ENCODE measurements around the gene TTC33.

TTC33 gene

GRCh38 chr5:40515476-40515875, 240.3 kb downstream of the TTC33 start:
- DNase-seq = no peak

GRCh38 chr5:40514976-40515375, 240.8 kb downstream of the TTC33 start:
- no peak for DNase-seq

DNA sequence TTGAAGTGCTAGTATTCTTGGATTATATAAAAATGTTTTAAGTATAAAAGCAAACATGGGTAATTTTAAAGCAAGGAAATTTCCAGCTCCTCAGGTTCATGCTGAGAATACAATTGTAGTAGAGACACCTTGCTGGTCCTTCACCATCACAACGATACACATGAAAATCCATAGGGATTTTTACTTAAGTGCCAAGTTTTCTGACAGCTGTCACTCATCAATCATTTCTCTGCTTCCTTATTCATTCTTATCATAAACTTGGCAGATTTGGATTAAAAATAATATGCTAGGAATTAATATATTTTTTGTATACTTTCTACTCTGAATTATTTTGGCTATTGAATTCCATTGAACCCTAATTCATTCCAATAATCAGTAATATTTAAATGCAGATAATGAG, 244.0 kb downstream of the TTC33 start:
- DNase-seq = no peak

DNA sequence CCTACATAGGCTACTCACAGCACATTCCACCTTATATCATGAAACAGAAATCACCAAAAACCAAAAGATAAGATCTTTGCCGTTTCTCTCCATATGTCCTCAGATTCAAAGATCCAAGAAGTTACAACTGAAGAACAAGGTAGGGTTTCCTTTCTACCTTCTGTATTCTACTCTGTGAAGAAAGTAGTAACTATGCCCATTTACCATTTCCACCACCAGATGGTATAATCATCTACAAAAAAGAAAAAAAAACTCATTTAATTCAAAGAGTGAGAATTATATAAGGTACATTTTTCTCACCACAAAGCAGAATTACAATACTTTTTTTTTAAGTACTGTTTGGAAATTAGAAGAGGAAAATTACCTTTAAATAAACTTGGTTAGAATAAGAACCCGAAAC, 248.7 kb downstream of the TTC33 start:
- no peak for DNase-seq

DNA sequence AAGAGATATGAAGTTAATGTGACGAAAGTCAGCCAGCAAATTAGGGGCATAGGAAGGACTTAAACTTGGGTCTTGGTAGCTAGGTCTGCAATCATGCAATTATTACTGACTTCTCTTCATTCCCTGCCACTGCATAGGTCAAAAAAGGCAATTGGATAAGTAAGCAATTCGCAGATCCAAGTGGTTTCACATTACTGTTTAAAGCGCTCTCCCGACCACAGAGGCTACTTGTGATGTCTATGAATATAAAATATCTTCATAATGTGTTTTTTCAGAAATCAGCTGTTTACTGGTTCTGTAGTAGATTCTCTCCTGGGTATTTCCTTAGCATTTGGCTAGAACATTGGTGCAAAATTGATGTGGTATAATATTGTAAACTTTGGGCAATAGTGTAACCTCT, 250.7 kb downstream of the TTC33 start:
- no peak for DNase-seq

DNA sequence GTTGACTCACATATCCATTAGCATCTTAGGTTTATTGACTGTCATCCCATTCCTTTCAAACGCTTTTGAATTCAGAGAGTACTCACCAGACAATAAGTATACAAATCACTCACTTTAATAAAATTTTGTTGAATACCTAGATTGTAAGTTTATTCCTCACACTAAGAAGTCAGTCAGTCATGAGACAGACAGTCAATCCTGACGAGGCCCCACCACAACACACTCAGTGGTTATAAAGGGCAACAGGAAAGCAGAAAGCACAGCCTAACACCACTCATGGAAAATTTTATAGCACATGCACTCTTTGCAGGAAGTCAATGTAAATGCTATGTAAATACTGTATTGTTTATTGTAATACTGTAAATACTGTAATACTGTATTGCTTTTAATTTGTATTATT, 252.3 kb downstream of the TTC33 start:
- DNase-seq = no peak

- no peak for DNase-seq
Measured at GRCh38 chr5:40502736-40503135, 253.0 kb downstream of the TTC33 start.

DNA sequence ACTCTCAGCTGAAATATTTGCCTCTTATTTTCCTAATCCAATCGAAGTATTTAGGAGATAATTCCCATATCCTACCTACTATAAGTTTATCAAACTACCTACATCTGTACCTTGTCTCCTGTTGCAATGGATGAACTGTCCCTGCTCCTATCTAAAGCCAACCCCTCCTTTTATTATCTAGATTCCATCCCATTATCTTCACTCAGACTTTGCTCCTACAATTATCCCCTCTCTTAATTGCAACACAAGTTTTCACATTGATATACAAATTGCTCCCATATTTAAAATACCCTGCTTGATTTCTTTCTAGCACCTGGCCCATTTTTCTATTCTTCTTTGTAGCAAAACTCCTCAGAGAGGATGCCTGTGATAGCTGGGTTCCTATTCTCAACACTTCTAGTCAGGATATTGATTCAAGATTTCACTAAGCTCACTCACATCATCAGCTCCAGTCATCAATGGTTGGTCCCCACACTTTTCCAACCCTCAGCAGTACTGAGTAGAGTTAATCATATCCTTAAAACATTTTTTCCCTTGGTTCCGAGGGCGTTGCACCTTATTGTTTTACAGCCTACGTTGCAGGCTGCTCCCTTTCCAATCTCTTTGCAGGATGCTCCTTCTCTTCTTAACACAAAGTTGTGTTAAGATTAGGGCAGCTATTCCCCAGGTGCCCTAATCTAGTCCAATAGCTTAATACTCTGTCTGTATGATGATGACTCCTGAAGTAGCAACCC, 253.9 kb downstream of the TTC33 start:
- no peak for DNase-seq

DNA sequence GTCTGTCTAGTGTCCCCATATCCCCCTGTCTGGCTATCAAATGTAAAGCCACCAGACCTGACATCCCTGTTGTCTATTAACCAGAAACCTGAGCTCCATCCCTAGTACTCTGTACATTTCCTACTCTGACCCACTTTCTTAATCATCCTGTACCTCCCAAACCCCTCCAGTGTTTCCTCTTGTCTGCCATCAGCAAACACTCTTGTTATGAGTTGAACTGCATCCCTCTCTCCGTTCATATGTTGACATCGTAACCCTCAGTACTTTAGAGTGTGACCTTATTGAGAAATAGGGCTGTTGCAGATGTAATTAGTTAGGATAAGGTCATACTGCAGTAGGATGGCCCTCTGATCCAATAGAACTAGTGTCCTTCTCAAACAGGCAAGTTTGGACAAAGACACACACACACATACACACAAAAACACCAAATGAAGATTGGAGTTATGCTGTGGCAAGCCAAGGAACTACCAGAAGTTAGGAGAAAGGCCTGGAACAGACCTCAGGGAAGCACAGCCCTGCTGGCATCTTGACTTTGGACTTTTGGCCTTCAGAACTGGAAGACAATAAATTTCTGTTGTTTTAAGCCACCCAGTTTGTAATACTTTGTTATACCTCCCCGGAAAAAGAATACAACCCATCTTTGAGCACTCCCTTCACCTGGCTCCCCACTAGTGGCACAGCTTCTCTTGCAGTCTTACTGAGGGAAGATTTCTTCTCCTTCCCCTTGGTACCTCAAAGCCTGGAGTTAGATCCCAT, 256.1 kb downstream of the TTC33 start:
- no peak for DNase-seq

DNA sequence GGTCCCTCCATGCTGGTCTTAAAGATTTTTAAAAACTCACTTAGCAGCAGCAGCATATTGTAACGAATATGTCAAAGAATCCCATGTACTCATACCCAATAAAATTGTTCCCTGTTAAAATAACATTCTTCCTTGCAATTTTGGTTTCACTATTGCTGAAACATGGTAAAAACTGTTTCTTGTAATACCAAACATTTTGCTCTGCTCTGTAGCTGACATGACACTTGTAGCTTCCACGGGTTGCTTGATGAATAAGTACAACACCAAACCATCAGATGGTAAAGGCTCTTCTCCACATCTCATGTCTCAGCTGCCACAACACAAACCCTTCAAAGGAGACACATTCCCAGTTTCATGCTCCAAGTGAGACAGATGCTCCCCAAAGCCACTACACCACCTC, 256.8 kb downstream of the TTC33 start:
- DNase-seq = no peak

DNA sequence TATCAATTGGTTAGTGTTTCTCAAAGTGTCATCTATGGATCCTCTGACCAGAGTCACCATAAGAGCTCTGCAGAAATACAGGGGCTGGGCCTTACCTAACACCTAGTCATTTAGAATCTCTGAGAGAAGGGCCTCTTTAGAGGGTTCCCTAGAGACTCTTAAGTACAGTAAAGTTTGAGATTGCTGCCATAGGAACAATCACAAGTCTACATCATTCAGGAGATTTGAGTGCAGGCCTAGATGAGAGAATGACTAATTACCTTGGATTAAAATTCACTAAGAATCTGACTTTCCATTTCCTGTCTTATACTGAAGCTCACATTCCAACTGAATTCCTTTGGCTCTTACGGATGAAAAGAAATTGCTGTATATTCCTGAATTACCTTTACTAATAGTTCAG, 258.2 kb downstream of the TTC33 start:
- no peak for DNase-seq

DNA sequence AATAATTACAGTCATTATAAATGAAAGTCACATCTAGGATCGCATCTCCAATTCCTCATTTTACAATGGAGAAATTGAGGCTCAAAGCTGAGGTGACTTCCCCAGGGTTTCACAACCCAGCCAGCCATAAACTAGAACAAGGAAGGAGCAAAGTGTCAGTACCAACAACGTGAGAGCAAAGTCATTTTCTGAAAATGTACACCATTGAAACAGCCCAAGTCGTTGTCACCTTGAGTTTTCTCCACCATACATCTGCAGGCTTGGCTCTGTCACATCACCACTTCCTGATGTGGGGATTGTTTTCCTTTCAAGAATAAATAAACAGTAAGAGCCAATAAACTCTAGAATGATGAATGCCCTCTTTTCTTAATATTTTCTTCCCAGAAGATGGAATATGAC, 260.5 kb downstream of the TTC33 start:
- no peak for DNase-seq

DNA sequence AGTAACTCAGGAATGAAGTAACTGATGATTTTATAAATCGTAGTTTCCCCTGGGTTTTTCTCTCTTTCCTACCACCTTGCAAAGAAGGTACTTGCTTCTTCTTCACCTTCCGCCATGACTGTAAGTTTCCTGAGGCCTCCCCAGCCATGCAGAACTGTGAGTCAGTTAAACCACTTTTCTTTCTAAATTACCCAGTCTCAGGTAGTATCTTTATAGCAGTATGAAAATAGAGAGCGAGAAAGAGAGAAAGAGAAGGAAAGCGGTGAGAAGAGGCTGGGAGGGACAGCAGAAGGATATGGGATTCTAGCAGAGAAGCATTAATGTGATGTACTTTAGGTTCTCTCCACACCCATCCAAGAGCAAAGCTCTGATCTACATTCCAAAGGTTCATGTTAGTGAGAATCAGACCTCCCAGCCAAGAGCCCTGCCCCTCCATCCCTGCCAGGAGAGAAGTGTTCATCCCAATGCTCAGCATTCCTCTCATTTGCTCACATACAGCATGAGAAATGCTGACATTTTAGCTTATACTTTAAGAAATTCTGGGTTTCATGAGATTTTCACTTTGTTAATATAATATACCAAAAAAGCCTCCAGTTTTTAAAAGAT, 261.0 kb downstream of the TTC33 start:
- no peak for DNase-seq

DNA sequence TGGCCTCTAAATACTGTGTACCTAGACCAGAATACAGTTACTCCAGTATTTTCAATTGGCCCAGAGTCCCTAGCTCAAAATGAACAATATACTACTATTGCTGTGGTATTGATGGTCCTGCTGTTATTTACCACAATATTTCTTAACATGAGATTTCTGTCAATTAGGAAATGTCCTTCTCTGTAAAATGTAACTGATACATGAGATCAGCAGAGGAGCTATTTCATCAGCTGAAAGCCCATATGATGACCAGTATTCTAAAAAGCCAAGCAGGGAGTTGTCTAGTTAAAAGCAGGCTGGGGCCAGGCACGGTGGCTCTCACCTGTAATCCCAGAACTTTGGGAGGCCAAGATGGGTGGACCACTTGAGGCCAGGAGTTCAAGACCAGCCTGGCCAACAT, 263.7 kb downstream of the TTC33 start:
- no peak for DNase-seq

DNA sequence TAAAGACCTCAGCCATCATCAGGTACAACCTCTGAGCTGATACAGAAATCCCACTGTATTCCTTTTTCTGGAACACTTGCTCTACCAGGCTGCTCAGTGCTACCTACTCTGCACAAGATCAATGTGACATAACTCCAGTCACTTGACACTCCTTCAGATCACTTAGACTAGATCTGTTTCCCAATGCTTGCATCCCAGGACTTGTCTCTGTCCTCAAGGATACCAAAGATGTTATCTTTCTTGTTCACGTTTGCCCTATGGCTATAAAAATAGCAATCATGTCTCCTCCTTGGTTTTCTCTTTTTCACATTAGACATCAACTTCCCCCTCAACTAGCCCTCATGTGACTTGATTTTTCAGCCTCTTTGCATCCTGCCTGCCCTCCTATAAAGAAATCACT, 264.1 kb downstream of the TTC33 start:
- DNase-seq = no peak

DNA sequence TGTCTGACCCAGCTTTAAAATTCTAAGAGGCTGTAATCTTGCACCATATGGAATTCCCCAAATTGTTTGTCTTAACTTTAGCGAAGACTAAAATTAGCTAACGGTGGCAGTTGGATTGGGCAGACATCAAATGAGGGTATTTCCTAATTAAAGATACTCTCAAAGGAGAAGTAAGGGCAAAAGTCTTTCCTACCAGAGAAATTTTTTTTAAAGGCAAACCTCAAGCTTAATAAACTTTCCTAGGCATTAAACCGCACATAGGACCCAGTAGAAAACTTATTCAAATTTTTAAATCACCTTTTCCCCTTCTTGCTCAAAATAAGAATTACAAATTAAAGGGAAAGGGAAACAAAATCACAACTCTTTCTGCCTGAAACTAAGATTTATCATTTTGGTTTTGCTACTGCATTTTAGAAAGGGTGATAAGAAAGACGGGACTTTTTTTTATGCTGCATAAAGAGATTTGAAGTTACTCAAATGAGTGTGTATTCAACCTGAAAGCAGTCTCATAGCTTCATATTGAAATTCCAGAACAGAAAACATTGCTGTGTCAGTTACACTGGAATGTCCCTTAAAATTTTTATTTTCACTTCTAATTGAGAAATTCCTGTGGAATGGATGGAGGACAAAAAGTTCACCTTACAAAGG, 265.2 kb downstream of the TTC33 start:
- DNase-seq = no peak

DNA sequence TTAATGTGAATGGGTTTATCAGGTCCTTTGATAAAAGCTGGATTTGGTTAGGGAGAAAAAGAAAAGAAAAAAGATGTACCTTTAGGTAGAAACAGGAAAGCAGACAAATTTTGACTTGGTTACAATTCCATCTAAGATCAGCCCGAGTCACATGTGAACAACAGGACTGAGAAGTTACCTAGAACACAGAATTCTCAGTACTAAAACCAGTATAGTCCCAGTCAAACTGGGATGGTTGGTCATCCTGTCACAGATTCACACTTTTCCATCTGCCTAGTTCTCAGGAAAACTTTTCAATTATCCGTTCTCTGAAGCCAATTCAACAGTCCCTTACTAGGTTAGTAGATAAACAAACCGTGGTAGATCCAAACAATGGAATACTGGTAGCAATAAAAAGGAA, 266.3 kb downstream of the TTC33 start:
- no peak for DNase-seq

DNA sequence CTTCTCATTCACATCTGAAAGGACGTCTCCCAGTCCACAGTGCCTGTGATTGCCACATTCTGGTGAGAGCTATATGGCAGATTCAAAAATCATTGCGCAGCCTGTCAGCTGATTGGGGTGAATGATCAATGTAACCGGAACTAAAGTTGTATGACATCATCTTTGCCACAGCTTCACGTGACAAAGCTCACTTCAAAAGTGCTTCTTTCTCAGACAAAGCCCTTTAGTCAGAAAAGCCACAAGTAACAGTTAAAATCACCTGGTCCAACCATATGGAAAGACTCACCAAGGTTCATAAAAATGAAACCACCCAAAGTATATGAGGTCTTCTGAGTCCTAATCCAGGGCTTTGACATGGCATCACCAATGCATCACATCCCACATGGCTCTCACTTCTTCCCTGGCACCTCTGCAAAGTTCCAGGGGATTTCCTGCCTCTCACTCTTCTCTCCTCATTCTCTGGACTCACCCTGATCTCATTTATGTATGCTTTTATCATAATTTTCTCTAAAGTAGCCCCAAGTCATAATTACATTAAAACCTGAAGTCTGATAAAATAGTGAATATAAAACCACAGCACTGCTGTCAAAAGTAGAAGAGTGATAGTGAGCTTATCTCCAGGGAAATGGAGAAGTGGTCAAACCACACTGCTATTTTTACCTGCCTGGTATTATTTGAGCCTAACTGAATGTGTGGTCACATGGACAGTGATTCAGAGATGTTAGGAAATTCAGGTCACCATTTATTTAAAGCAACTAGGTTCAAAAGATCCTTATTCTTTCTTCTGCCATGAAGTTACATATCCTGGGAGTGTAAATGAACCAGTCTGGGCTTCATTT, 269.1 kb downstream of the TTC33 start:
- no peak for DNase-seq

DNA sequence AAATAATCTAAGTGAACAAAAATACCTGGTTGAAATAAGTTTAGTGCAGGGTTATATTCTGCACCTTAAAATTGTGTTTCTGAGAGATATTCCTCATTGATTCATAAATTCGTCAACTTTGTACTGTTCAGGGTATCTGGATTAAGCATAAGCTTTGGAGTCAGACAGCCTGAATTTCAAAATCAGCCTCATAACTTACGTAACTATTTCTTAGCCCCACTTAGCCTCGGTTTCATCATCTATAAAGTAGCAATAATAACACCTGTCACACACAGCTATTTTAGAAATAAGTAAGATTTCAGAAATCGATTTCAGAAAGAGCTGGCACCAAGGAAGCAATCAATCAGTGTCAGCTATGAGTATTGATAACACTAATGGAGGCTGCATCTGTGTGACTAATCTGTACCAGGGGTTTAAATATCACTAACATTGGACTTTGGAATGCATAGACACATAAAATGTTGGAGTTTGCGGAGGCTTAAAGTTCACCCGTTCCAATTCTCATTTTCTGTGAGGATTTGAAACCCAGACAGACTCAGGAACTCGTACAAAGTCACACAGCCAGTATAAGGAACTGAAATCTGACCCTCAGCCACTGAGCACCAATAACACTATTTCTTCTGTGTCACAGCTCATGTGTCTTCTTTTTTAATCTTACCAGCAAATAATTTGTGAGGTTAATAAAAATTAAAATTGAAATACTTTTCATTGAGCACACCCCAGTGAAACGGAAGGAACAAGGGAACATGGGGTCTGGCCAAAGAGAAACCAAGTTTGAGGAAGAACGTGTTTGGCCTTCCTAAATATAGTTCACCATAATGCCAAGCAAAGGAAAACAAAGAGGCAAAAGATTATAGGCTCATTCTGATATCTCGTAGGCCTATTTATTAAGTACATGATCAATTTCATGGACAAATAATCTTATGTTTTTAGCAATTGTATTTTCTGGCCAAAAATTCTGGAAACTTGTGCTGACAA, 270.5 kb downstream of the TTC33 start:
- DNase-seq = no peak

- no peak for DNase-seq
Measured at GRCh38 chr5:40484495-40484894, 271.3 kb downstream of the TTC33 start.

DNA sequence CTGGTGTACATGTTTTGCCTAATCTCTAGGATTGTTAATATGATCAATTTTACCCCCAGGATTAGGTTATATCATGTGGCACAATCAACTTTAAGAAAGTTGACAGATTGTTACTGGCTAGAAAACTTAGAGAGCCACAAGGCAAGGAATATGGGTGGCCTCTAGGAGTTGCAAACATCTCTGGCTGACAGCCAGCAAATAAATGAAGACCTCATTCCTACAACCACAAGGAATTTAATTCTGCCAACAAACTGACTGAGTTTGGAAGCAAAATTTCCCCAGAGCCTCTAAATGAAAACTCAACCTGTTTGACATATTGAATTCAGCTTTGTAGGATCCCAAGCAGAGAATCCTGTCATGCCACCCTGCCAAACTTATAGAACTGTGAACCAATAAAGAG, 272.4 kb downstream of the TTC33 start:
- DNase-seq = no peak

Measured in right kidney (tissue), 1 donor.